GM15510 (cell line): Measurements from ENCODE around the gene C1orf226.

ENCODE experiments used
- POLR2A ChIP-seq: IDR thresholded peaks from 3 replicates; pipeline ENCODE4 v1.6.1; 2011; ENCODE audit warnings: borderline replicate concordance; ENCODE audit not compliant: insufficient read length; ENCODE audit errors: extremely low read depth

Gene C1orf226

GRCh38 chr1:162400790-162401355 lies 19.3 kb downstream of the C1orf226 start:
- no peak for TF ChIP-seq POLR2A

- no peak for TF ChIP-seq POLR2A
Measured at GRCh38 chr1:162404550-162405160, 23.1 kb downstream of the C1orf226 start.

- no peak for TF ChIP-seq POLR2A
Measured at GRCh38 chr1:162405800-162406199, 24.3 kb downstream of the C1orf226 start.

- no peak for TF ChIP-seq POLR2A
Measured at GRCh38 chr1:162406811-162407210, 25.3 kb downstream of the C1orf226 start.

GRCh38 chr1:162407539-162407938 lies 26.0 kb downstream of the C1orf226 start:
- TF ChIP-seq POLR2A = no peak

- TF ChIP-seq POLR2A = no peak
Measured at GRCh38 chr1:162412002-162412401, 30.5 kb downstream of the C1orf226 start, which contains the start of gene SH2D1B. Gene SH2D1B, minus strand, starts transcription at chr1:162412136. Its CDS starts 120 bp downstream, at chr1:162412016.

- no peak for TF ChIP-seq POLR2A
Measured at GRCh38 chr1:162416215-162416614, 34.7 kb downstream of the C1orf226 start.

GRCh38 chr1:162416909-162417308 lies 35.4 kb downstream of the C1orf226 start:
- TF ChIP-seq POLR2A = no peak

- no peak for TF ChIP-seq POLR2A
Measured at GRCh38 chr1:162417650-162418049, 36.1 kb downstream of the C1orf226 start.

- TF ChIP-seq POLR2A = no peak
Measured at GRCh38 chr1:162420120-162420519, 38.6 kb downstream of the C1orf226 start.

- no peak for TF ChIP-seq POLR2A
Measured at GRCh38 chr1:162421258-162422164, 40.0 kb downstream of the C1orf226 start.

- no peak for TF ChIP-seq POLR2A
Measured at GRCh38 chr1:162422662-162423375, 41.3 kb downstream of the C1orf226 start.

- no peak for TF ChIP-seq POLR2A
Measured at GRCh38 chr1:162430583-162430982, 49.1 kb downstream of the C1orf226 start.
